Measurements from ENCODE around the gene SLC25A22.

Gene SLC25A22

DNA sequence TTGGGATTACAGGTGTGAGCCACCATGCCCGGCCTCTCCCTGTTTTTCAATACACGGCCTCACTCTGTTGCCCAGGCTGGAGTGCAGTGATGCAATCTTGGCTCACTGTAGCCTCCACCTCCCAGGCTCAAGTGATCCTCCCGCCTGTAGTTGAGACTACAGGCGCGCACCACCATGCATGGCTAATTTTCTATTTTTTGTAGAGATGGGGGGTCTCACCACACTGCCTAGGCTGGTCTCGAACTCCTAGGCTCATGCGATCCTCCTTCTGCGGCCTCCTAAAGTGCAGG, 32.3 kb downstream of the SLC25A22 start:
- Histone ChIP-seq H3K27me3 (no peaks in the 10 kb centered on the region), H3K27ac (no peak overlapping the region), H3K4me1 (no peaks in the 10 kb centered on the region), H3K4me3 (no peak overlapping the region), H3K36me3 (peaks cover 27 to 96% (median 72%) of the 10 kb centered on the region in 3 donors), H3K9me3 (no peaks in the 10 kb centered on the region)
- intact Hi-C loops (cut with DNase I; ENCODE audit: low total_unique reads), result no loop called here
- TF ChIP-seq, protein P1, sequence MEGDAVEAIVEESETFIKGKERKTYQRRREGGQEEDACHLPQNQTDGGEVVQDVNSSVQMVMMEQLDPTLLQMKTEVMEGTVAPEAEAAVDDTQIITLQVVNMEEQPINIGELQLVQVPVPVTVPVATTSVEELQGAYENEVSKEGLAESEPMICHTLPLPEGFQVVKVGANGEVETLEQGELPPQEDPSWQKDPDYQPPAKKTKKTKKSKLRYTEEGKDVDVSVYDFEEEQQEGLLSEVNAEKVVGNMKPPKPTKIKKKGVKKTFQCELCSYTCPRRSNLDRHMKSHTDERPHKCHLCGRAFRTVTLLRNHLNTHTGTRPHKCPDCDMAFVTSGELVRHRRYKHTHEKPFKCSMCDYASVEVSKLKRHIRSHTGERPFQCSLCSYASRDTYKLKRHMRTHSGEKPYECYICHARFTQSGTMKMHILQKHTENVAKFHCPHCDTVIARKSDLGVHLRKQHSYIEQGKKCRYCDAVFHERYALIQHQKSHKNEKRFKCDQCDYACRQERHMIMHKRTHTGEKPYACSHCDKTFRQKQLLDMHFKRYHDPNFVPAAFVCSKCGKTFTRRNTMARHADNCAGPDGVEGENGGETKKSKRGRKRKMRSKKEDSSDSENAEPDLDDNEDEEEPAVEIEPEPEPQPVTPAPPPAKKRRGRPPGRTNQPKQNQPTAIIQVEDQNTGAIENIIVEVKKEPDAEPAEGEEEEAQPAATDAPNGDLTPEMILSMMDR (IDR thresholded peaks at IDR 0.05), result no peak
- no peak for DNase-seq

GRCh38 chr11:765025-765801, 32.9 kb downstream of the SLC25A22 start:
- DNase-seq, result peak in 1 of 2 donors; percentile 77
- no peaks in the 10 kb centered on the region for H3K27me3 ChIP-seq
- H3K4me1 ChIP-seq, result no peaks in the 10 kb centered on the region
- intact Hi-C loops (cut with DNase I; ENCODE audit: low total_unique reads), result no loop called here
- H3K36me3 ChIP-seq, result peaks cover 30 to 96% (median 72%) of the 10 kb centered on the region in 3 donors
- no peak overlapping the region for H3K4me3 ChIP-seq
- H3K27ac ChIP-seq, result no peak overlapping the region
- no peaks in the 10 kb centered on the region for H3K9me3 ChIP-seq
- TF ChIP-seq, protein P1 (IDR thresholded peaks at IDR 0.05), result peak; percentile 60 to 64

GRCh38 chr11:764322-765024, 33.6 kb downstream of the SLC25A22 start:
- no peaks in the 10 kb centered on the region for H3K9me3 ChIP-seq
- DNase-seq, result no peak
- no peak overlapping the region for H3K4me3 ChIP-seq
- H3K27me3 ChIP-seq, result no peaks in the 10 kb centered on the region
- intact Hi-C loops (cut with DNase I; ENCODE audit: low total_unique reads), result no loop called here
- TF ChIP-seq, protein P1 (IDR thresholded peaks at IDR 0.05), result no peak
- no peaks in the 10 kb centered on the region for H3K4me1 ChIP-seq
- no peak overlapping the region for H3K27ac ChIP-seq
- peaks cover 34 to 96% (median 72%) of the 10 kb centered on the region in 3 donors for H3K36me3 ChIP-seq

- Histone ChIP-seq H3K27ac (no peak overlapping the region), H3K36me3 (peaks cover 41 to 97% (median 80%) of the 10 kb centered on the region in 3 donors), H3K4me1 (no peaks in the 10 kb centered on the region), H3K4me3 (no peak overlapping the region), H3K9me3 (no peaks in the 10 kb centered on the region), H3K27me3 (no peaks in the 10 kb centered on the region)
- intact Hi-C loops (cut with DNase I; ENCODE audit: low total_unique reads), result no loop called here
- TF ChIP-seq, protein P1 (IDR thresholded peaks at IDR 0.05), result no peak
- no peak for DNase-seq
Observed at GRCh38 chr11:763549-764321, 34.3 kb downstream of the SLC25A22 start.

DNA sequence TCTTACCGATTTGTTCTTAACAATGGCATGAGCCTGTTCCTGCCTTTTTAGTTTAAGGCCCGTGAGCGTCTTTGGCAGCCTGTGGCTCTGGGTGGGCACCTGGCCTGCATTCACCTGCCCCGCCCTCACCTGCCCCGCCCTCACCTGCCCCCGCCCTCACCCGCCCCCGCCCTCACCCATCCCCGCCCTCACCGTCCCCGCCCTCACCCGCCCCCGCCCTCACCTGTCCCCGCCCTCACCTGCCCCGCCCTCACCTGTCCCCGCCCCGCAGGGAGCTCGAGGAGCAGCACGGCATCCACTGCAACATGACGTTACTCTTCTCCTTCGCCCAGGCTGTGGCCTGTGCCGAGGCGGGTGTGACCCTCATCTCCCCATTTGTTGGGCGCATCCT, 35.0 kb downstream of the SLC25A22 start:
- peaks cover 42 to 98% (median 79%) of the 10 kb centered on the region in 3 donors for H3K36me3 ChIP-seq
- H3K27me3 ChIP-seq, result no peaks in the 10 kb centered on the region
- no peaks in the 10 kb centered on the region for H3K4me1 ChIP-seq
- no peak overlapping the region for H3K4me3 ChIP-seq
- TF ChIP-seq, protein P1 (IDR thresholded peaks at IDR 0.05), result no peak
- H3K27ac ChIP-seq, result no peak overlapping the region
- DNase-seq, result no peak
- no peaks in the 10 kb centered on the region for H3K9me3 ChIP-seq
- intact Hi-C loops (cut with DNase I; ENCODE audit: low total_unique reads), result no loop called here

Measured in tibial artery (tissue), 4 donors.